ENCODE data around the gene TUBB1.

TUBB1 gene

GRCh38 chr20:59002874-59003399, 16.3 kb upstream of the TUBB1 start:
- ChIA-PET POLR2A (no interaction called here), CTCF (interaction anchor here (0.7 kb wide), 1 partner anchor 424 kb away, joined by 3 read pairs; no protein-coding TSS in a partner anchor)
- Histone ChIP-seq H3K4me3 (ENCODE audit: low read depth, low read length) (no peak overlapping the region), H3K4me1 (ENCODE audit: control insufficient read depth, insufficient read depth, low read length) (peaks cover 5% of the 10 kb centered on the region; the same call in 1 of the 2 replicates), H3K27ac (ENCODE audit: extremely low read depth, low read depth, low read length) (no peak overlapping the region), H3K36me3 (ENCODE audit: control insufficient read depth in 2 of 2, insufficient read depth in 1 of 2, low read length in 2 of 2) (peaks cover 0 to 20% of the 10 kb centered on the region in 2 experiments; a peak in 2 of 3 replicates), H3K9me3 (ENCODE audit: control insufficient read depth, insufficient read depth, low read depth, low read length) (no peaks in the 10 kb centered on the region)
- TF ChIP-seq ZNF426 (tag by site-specific recombination; IDR thresholded peaks at IDR 0.05) (no peak), EGR2 (tag by site-specific recombination; IDR thresholded peaks at IDR 0.05; ENCODE audit: low read depth) (0 out of 2 replicates have a peak, but pooled peaks have one; percentile 38)

GRCh38 chr20:59003836-59004492, 15.3 kb upstream of the TUBB1 start:
- ChIA-PET POLR2A (no interaction called here), CTCF (no interaction called here)
- H3K27ac ChIP-seq (ENCODE audit: extremely low read depth, low read depth, low read length) = no peak overlapping the region
- no peak overlapping the region for H3K4me3 ChIP-seq (ENCODE audit: low read depth, low read length)
- H3K9me3 ChIP-seq (ENCODE audit: control insufficient read depth, insufficient read depth, low read depth, low read length) = no peaks in the 10 kb centered on the region
- peaks cover 5% of the 10 kb centered on the region; the same call in 1 of the 2 replicates for H3K4me1 ChIP-seq (ENCODE audit: control insufficient read depth, insufficient read depth, low read length)
- TF ChIP-seq ZNF785 (tag by site-specific recombination; IDR thresholded peaks at IDR 0.05) (no peak), EGR2 (tag by site-specific recombination; IDR thresholded peaks at IDR 0.05; ENCODE audit: low read depth) (peak; percentile 84), ZFHX2 (tag by site-specific recombination; conservative IDR thresholded peaks at IDR 0.05) (peak; percentile 54)
- H3K36me3 ChIP-seq (ENCODE audit: control insufficient read depth in 2 of 2, insufficient read depth in 1 of 2, low read length in 2 of 2) = peaks cover 0 to 20% of the 10 kb centered on the region in 2 experiments; a peak in 2 of 3 replicates

GRCh38 chr20:59004493-59004762, 14.8 kb upstream of the TUBB1 start:
- peaks cover 5% of the 10 kb centered on the region; the same call in 1 of the 2 replicates for H3K4me1 ChIP-seq (ENCODE audit: control insufficient read depth, insufficient read depth, low read length)
- H3K9me3 ChIP-seq (ENCODE audit: control insufficient read depth, insufficient read depth, low read depth, low read length) = no peaks in the 10 kb centered on the region
- no peak overlapping the region for H3K4me3 ChIP-seq (ENCODE audit: low read depth, low read length)
- CTCF ChIA-PET = no interaction called here
- H3K36me3 ChIP-seq (ENCODE audit: control insufficient read depth in 2 of 2, insufficient read depth in 1 of 2, low read length in 2 of 2) = peaks cover 0 to 17% of the 10 kb centered on the region in 2 experiments; a peak in 1 of 3 replicates
- H3K27ac ChIP-seq (ENCODE audit: extremely low read depth, low read depth, low read length) = no peak overlapping the region
- POLR2A ChIA-PET = no interaction called here
- TF ChIP-seq ZBTB11 (tag by site-specific recombination; conservative IDR thresholded peaks at IDR 0.05; ENCODE audit: low read depth) (no peak), ZNF548 (tag by site-specific recombination; IDR thresholded peaks at IDR 0.05) (no peak), PRDM6 (tag by site-specific recombination; IDR thresholded peaks at IDR 0.05) (no peak), SP7 (tag by site-specific recombination; IDR thresholded peaks at IDR 0.05) (no peak), YY1 (tag by site-specific recombination; IDR thresholded peaks at IDR 0.05) (no peak), ZNF776 (tag by site-specific recombination; IDR thresholded peaks at IDR 0.05; ENCODE audit: borderline replicate concordance) (no peak), ZNF416 (tag by site-specific recombination; IDR thresholded peaks at IDR 0.05) (no peak), ZNF350 (tag by site-specific recombination; IDR thresholded peaks at IDR 0.05) (no peak), ZNF473 (tag by site-specific recombination; IDR thresholded peaks at IDR 0.05) (no peak), ZNF302 (tag by site-specific recombination; IDR thresholded peaks at IDR 0.05; ENCODE audit: low read depth) (no peak), ZBTB6 (tag by site-specific recombination; IDR thresholded peaks at IDR 0.05) (no peak), ZSCAN30 (tag by site-specific recombination; IDR thresholded peaks at IDR 0.05) (no peak), ZNF184 (tag by site-specific recombination; IDR thresholded peaks at IDR 0.05) (no peak), ZNF404 (tag by site-specific recombination; IDR thresholded peaks at IDR 0.05) (no peak), ZFP41 (tag by site-specific recombination; IDR thresholded peaks at IDR 0.05; ENCODE audit: borderline replicate concordance) (no peak), ZNF324 (tag by site-specific recombination; IDR thresholded peaks at IDR 0.05) (no peak), ZNF280D (tag by site-specific recombination; IDR thresholded peaks at IDR 0.05) (no peak)
